Measurements from ENCODE around the gene SAE1. TPM values are rescaled to one million over a fixed set of nuclear protein-coding genes. Genes with fewer than 3 reads are reported as not detected.

The SAE1 gene
- total RNA-seq, 1 donor from 2014 or later: 305 TPM

GRCh38 chr19:47095476-47096099 lies 35.0 kb upstream of the SAE1 start:
- Histone ChIP-seq H3K9me3 (ENCODE audit: low read depth) (no peaks in the 10 kb centered on the region), H3K79me2 (ENCODE audit: low read depth) (peaks cover 72% of the 10 kb centered on the region), H3K4me1 (peaks cover 40% of the 10 kb centered on the region), H3K27ac (no peak overlapping the region), H3K4me2 (no peak overlapping the region), H2AFZ (replicated peaks) (no peak overlapping the region), H3K27me3 (no peaks in the 10 kb centered on the region), H3F3A (ENCODE audit: low read depth) (peaks cover 10% of the 10 kb centered on the region), H3K36me3 (no peaks in the 10 kb centered on the region), H3K9ac (peak overlapping the region; percentile 37), H3K4me3 (no peak overlapping the region), H4K20me1 (ENCODE audit: low read depth) (peaks cover 74% of the 10 kb centered on the region)
- no peaks in the 10 kb centered on the region for H3K9me3 Mint-ChIP-seq
- no peak for DNase-seq (ENCODE audit: low spot score)
- peaks cover 46% of the 10 kb centered on the region for H3K4me1 Mint-ChIP-seq
- no peak for TF ChIP-seq EZH2phosphoT487 (IDR thresholded peaks at IDR 0.05)
- TF ChIP-seq EZH2 (IDR thresholded peaks at IDR 0.05): no peak
- no peak for TF ChIP-seq CTCF (IDR thresholded peaks at IDR 0.05)
- peak overlapping the region; percentile 14 for H3K27ac Mint-ChIP-seq
- no peak overlapping the region for H3K4me3 Mint-ChIP-seq
- H3K27me3 Mint-ChIP-seq (ENCODE audit: insufficient read depth, low read depth): peaks cover 5% of the 10 kb centered on the region
- peaks cover 19% of the 10 kb centered on the region for H3K36me3 Mint-ChIP-seq

GRCh38 chr19:47096100-47096704 lies 34.4 kb upstream of the SAE1 start:
- Mint-ChIP-seq H3K27me3 (ENCODE audit: insufficient read depth, low read depth) (peaks cover 5% of the 10 kb centered on the region), H3K27ac (no peak overlapping the region), H3K9me3 (no peaks in the 10 kb centered on the region), H3K4me1 (peaks cover 46% of the 10 kb centered on the region), H3K36me3 (peaks cover 15% of the 10 kb centered on the region), H3K4me3 (no peak overlapping the region)
- H4K20me1 ChIP-seq (ENCODE audit: low read depth): peaks cover 80% of the 10 kb centered on the region
- H3K36me3 ChIP-seq: no peaks in the 10 kb centered on the region
- H2AFZ ChIP-seq (replicated peaks): no peak overlapping the region
- H3K79me2 ChIP-seq (ENCODE audit: low read depth): peaks cover 78% of the 10 kb centered on the region
- DNase-seq (ENCODE audit: low spot score): no peak
- peaks cover 11% of the 10 kb centered on the region for H3F3A ChIP-seq (ENCODE audit: low read depth)
- no peaks in the 10 kb centered on the region for H3K27me3 ChIP-seq
- no peak overlapping the region for H3K27ac ChIP-seq
- H3K4me3 ChIP-seq: no peak overlapping the region
- H3K4me1 ChIP-seq: peaks cover 40% of the 10 kb centered on the region
- H3K4me2 ChIP-seq: no peak overlapping the region
- no peaks in the 10 kb centered on the region for H3K9me3 ChIP-seq (ENCODE audit: low read depth)
- H3K9ac ChIP-seq: no peak overlapping the region
- TF ChIP-seq EZH2 (IDR thresholded peaks at IDR 0.05) (no peak), EZH2phosphoT487 (IDR thresholded peaks at IDR 0.05) (no peak), CTCF (IDR thresholded peaks at IDR 0.05) (no peak)

- Histone ChIP-seq H3K9me3 (ENCODE audit: low read depth) (no peaks in the 10 kb centered on the region), H3K79me2 (ENCODE audit: low read depth) (peaks cover 83% of the 10 kb centered on the region), H3K4me3 (no peak overlapping the region), H3K9ac (no peak overlapping the region), H2AFZ (replicated peaks) (no peak overlapping the region), H3K36me3 (no peaks in the 10 kb centered on the region), H3K27me3 (no peaks in the 10 kb centered on the region), H3K4me1 (peaks cover 40% of the 10 kb centered on the region), H4K20me1 (ENCODE audit: low read depth) (peaks cover 85% of the 10 kb centered on the region), H3F3A (ENCODE audit: low read depth) (peaks cover 11% of the 10 kb centered on the region), H3K4me2 (no peak overlapping the region), H3K27ac (peak overlapping the region; percentile 13)
- Mint-ChIP-seq H3K27ac (peak overlapping the region; percentile 59), H3K36me3 (peaks cover 15% of the 10 kb centered on the region), H3K4me1 (peaks cover 46% of the 10 kb centered on the region), H3K9me3 (no peaks in the 10 kb centered on the region), H3K27me3 (ENCODE audit: insufficient read depth, low read depth) (peaks cover 4% of the 10 kb centered on the region), H3K4me3 (no peak overlapping the region)
- TF ChIP-seq CTCF (IDR thresholded peaks at IDR 0.05) (no peak), EZH2phosphoT487 (IDR thresholded peaks at IDR 0.05) (no peak), EZH2 (IDR thresholded peaks at IDR 0.05) (no peak)
- no peak for DNase-seq (ENCODE audit: low spot score)
Measured at GRCh38 chr19:47096721-47097120, 33.9 kb upstream of the SAE1 start.
